K562 (cell line): ENCODE measurements around the gene KYAT1. TPM values are rescaled to one million over a fixed set of nuclear protein-coding genes. Genes with fewer than 3 reads are reported as not detected.
A peak's percentile ranks its signal among the peaks of the same experiment; 100 is the strongest.

Experiments
- ATAC-seq: fragments of 200-7000 bp; cut with Tn5 transposase; 3 replicates; pipeline ENCODE4 v1.9.1; 2020; ENCODE audit warnings: moderate library complexity
- BruUV-seq: library from RNA; stranded (reverse); fragments of 400-500 nt; replicated peaks from 2 replicates; lab custom pipeline; 2021; lab: Mats Ljungman, UMichigan
- CTCF ChIA-PET: fragments of 300-600 bp; formaldehyde crosslinking; extraction: SDS; loops from one replicate; lab custom pipeline; 2021; ENCODE audit warnings: low intra/inter-chr PET ratio; lab: Yijun Ruan, JAX
- POLR2A ChIA-PET: fragments of 300-600, 350-650 bp; sonication (Branson Sonifier 250); formaldehyde crosslinking; extraction: SDS; loops from one replicate; lab custom pipeline; 2021; ENCODE audit warnings: antibody characterized with exemption, inconsistent platforms; lab: Yijun Ruan, JAX
- DNase-seq, 4 experiments: peaks; one replicate each; pipeline versions ENCODE4 v3.0.0 to v3.0.0-alpha.2; 2011 to 2018; ENCODE audit warnings: low spot score in 3 of 4, mixed read lengths in 3 of 4; ENCODE audit errors: extremely low read depth in 1 of 4
- FAIRE-seq: peaks from 2 replicates; lab custom pipeline; 2011; peaks lifted over from hg19 to GRCh38; lab: Jason Lieb, UNC
- H2AFZ ChIP-seq: 2 replicates; pipeline ENCODE4 v1.6.0; 2011; ENCODE audit warnings: low read depth, low read length, control low read depth, inconsistent platforms
- H3K27ac ChIP-seq: fragments of 200-600 bp; 3 replicates; pipeline ENCODE4 v1.8.0; 2011; ENCODE audit warnings: low read depth, mild to moderate bottlenecking, control low read depth, inconsistent platforms, low read length, moderate library complexity, mixed read lengths; ENCODE audit errors: extremely low read depth
- H3K27me3 ChIP-seq, 2 experiments: fragments of 300-600 bp in 1 of 2; 2 replicates in 1 of 2; 3 replicates in 1 of 2; pipeline versions ENCODE4 v1.6.0 to v1.8.0; 2011; ENCODE audit warnings: inconsistent platforms in 2 of 2, low read length in 2 of 2, mild to moderate bottlenecking in 1 of 2, mixed read lengths in 1 of 2, moderate library complexity in 1 of 2; ENCODE audit not compliant: control insufficient read depth in 2 of 2, insufficient read depth in 2 of 2
- H3K36me3 ChIP-seq: fragments of 300-600 bp; 3 replicates; pipeline ENCODE4 v1.8.0; 2011; ENCODE audit warnings: mild to moderate bottlenecking, low read length, inconsistent platforms; ENCODE audit not compliant: control insufficient read depth, insufficient read depth
- H3K4me1 ChIP-seq, 2 experiments: fragments of 200-600 bp in 1 of 2; replicated peaks in 1 of 2; 2 replicates in 1 of 2; 3 replicates in 1 of 2; pipeline versions ENCODE4 v1.5.1 to v1.8.0; 2011; ENCODE audit warnings: inconsistent platforms in 2 of 2, low read length in 2 of 2, mild to moderate bottlenecking in 1 of 2, mixed read lengths in 1 of 2, moderate library complexity in 1 of 2; ENCODE audit not compliant: control insufficient read depth in 2 of 2, insufficient read depth in 2 of 2
- H3K4me2 ChIP-seq: 2 replicates; pipeline ENCODE4 v1.6.1; 2011; ENCODE audit warnings: low read length, control low read depth, inconsistent platforms, mixed read lengths; ENCODE audit not compliant: insufficient read depth
- H3K4me3 ChIP-seq: fragments of 200-600 bp; sonication (generic), shearing (Covaris generic); 2 replicates; pipeline ENCODE4 v1.5.1; 2016; ENCODE audit warnings: control low read depth, inconsistent platforms
- H3K79me2 ChIP-seq: fragments of 200-600 bp; 3 replicates; pipeline ENCODE4 v1.8.0; 2011; ENCODE audit warnings: low read length, inconsistent platforms; ENCODE audit not compliant: control insufficient read depth, insufficient read depth
- H3K9ac ChIP-seq, 2 experiments: 2 replicates each; pipeline versions ENCODE4 v1.6.0 to v1.6.1; 2011; ENCODE audit warnings: low read depth in 2 of 2, low read length in 2 of 2, control low read depth in 1 of 2, inconsistent platforms in 1 of 2, mild to moderate bottlenecking in 1 of 2, mixed read lengths in 1 of 2; ENCODE audit not compliant: insufficient read depth in 1 of 2
- H3K9me1 ChIP-seq: one replicate; pipeline ENCODE4 v1.6.0; 2011; ENCODE audit warnings: inconsistent platforms, mild to moderate bottlenecking, low read length, moderate library complexity; ENCODE audit not compliant: control insufficient read depth, insufficient read depth
- H3K9me3 ChIP-seq: replicated peaks from 2 replicates; pipeline ENCODE4 v1.5.1; 2011; ENCODE audit warnings: low read depth, low read length, inconsistent platforms; ENCODE audit not compliant: control insufficient read depth, insufficient read depth
- H4K20me1 ChIP-seq: replicated peaks from 2 replicates; pipeline ENCODE4 v1.6.1; 2011; ENCODE audit warnings: low read length, inconsistent platforms, mixed read lengths; ENCODE audit not compliant: control insufficient read depth, insufficient read depth
- CBFA2T2 ChIP-seq: fragments of 450-650 bp; conservative IDR thresholded peaks from 2 replicates; pipeline ENCODE4 v1.6.1; 2017; ENCODE audit warnings: mild to moderate bottlenecking
- CBFA2T3 ChIP-seq: fragments of 450-650 bp; IDR thresholded peaks from 2 replicates; pipeline ENCODE4 v1.6.1; 2017
- DPF2 ChIP-seq: fragments of 450-650 bp; IDR thresholded peaks from 2 replicates; pipeline ENCODE4 v1.6.1; 2016
- EHMT2 ChIP-seq: fragments of 450-650 bp; IDR thresholded peaks from 2 replicates; pipeline ENCODE4 v1.6.1; 2018; ENCODE audit warnings: antibody characterized with exemption
- HMGN3 ChIP-seq: IDR thresholded peaks from 2 replicates; pipeline ENCODE4 v1.6.1; 2011; ENCODE audit warnings: borderline replicate concordance, low read depth, mild to moderate bottlenecking, mixed read lengths, low read length; ENCODE audit not compliant: insufficient read length; ENCODE audit errors: extremely low read depth
- KDM5B ChIP-seq: fragments of 200-600 bp; sonication (generic); IDR thresholded peaks from 2 replicates; pipeline ENCODE4 v1.6.1; 2012; ENCODE audit warnings: low read depth, mild to moderate bottlenecking, moderate library complexity, low read length, control low read depth, inconsistent platforms; ENCODE audit not compliant: insufficient replicate concordance
- MTA1 ChIP-seq: fragments of 450-650 bp; IDR thresholded peaks from 2 replicates; pipeline ENCODE4 v1.6.1; 2017; ENCODE audit warnings: borderline replicate concordance
- NR2C2 ChIP-seq, 2 experiments: fragments of 200-800 bp in 1 of 2; sonication (Bioruptor generic) in 1 of 2; sonication (generic) in 1 of 2; formaldehyde crosslinking in 1 of 2; IDR thresholded peaks; 2 replicates each; pipeline versions ENCODE4 v1.6.1 to v1.8.0; 2016 to 2022; ENCODE audit warnings: mild to moderate bottlenecking in 1 of 2, missing compliant biosample characterization in 1 of 2, missing genetic modification characterization in 1 of 2, missing genetic modification reagents in 1 of 2
- PHF21A ChIP-seq: fragments of 450-650 bp; IDR thresholded peaks from 2 replicates; pipeline ENCODE4 v1.6.1; 2017; ENCODE audit warnings: low read depth, borderline replicate concordance
- RBBP5 ChIP-seq: fragments of 200-600 bp; sonication (generic); IDR thresholded peaks from 2 replicates; pipeline ENCODE4 v1.6.1; 2012; ENCODE audit warnings: borderline replicate concordance, mild to moderate bottlenecking, low read length, control low read depth, inconsistent platforms; ENCODE audit not compliant: insufficient read depth, poor library complexity, severe bottlenecking
- SMARCE1 ChIP-seq: fragments of 450-650 bp; IDR thresholded peaks from 2 replicates; pipeline ENCODE4 v1.7.1; 2016; ENCODE audit warnings: mild to moderate bottlenecking
- SMC3 ChIP-seq: conservative IDR thresholded peaks from 2 replicates; pipeline ENCODE4 v1.6.1; 2011; ENCODE audit warnings: low read depth, low read length, improper control_type of control experiment; ENCODE audit not compliant: insufficient read depth
- TBL1XR1 ChIP-seq, 2 experiments: IDR thresholded peaks; 2 replicates each; pipeline ENCODE4 v1.6.1; 2012; ENCODE audit warnings: improper control_type of control experiment in 2 of 2, low read length in 2 of 2, mild to moderate bottlenecking in 1 of 2
- ZC3H4 ChIP-seq: sonication (generic); formaldehyde crosslinking; IDR thresholded peaks from 2 replicates; pipeline ENCODE4 v1.9.0; 2021; ENCODE audit warnings: missing genetic modification reagents, borderline replicate concordance
- ZNF23 ChIP-seq: fragments of 250-450 bp; sonication (Bioruptor Pico); IDR thresholded peaks from 2 replicates; pipeline ENCODE4 v1.4.0; 2020; ENCODE audit warnings: mild to moderate bottlenecking
- ZNF324 ChIP-seq: fragments of 250-450 bp; sonication (Bioruptor Pico); IDR thresholded peaks from 2 replicates; pipeline ENCODE4 v1.4.0; 2020; ENCODE audit warnings: mild to moderate bottlenecking
- ZNF408 ChIP-seq: fragments of 250-450 bp; sonication (Bioruptor Pico); IDR thresholded peaks from 2 replicates; pipeline ENCODE4 v1.4.0; 2020; ENCODE audit warnings: low read depth, mild to moderate bottlenecking, moderate library complexity
- ZNF668 ChIP-seq: fragments of 250-450 bp; sonication (Bioruptor Pico); IDR thresholded peaks from 2 replicates; pipeline ENCODE4 v1.8.0; 2022; ENCODE audit warnings: mild to moderate bottlenecking, inconsistent platforms
- WGBS: fragments of 100-300 bp; shearing (Covaris generic); methylation state at CpG from one replicate; pipeline ENCODE4 v1.1.6; 2016; ENCODE audit warnings: low coverage, mixed read lengths; ENCODE audit not compliant: insufficient coverage; ENCODE audit errors: missing lambda C conversion rate; 5-methylcytosine and 5-hydroxymethylcytosine counted together
- in situ Hi-C: fragments of 300-500 bp; cut with MboI; formaldehyde crosslinking; loops from 4 replicates; pipeline ENCODE4 v1.15.0; 2018; ENCODE audit warnings: inconsistent platforms, mixed read lengths
- intact Hi-C: fragments of 100-400 bp; cut with micrococcal nuclease; formaldehyde crosslinking; loops from 2 replicates; pipeline ENCODE4 v1.14.2; 2022
- polyA plus RNA-seq, 8 experiments: library from polyadenylated mRNA; depleted of rRNA in 4 of 8; stranded (reverse) in 5 of 8; unstranded in 3 of 8; fragments of >200 nt; fragmentation: Nextera tagmentation in 2 of 8; fragmentation: Illumina TruSeq in 1 of 8; extraction: Ambion mirVana in 2 of 8; extraction: Trizol in 1 of 8; gene quantifications; 2 replicates each; pipeline versions ENCODE4 v1.2.1 to v1.2.3, GENCODE V29; 2011 to 2014; ENCODE audit warnings: inconsistent platforms in 1 of 8, missing spikeins in 1 of 8
- total RNA-seq, 7 experiments: library from RNA; depleted of rRNA in 6 of 7; stranded (reverse); fragments of >200 nt in 6 of 7; fragmentation: Illumina TruSeq in 2 of 7; extraction: Trizol in 2 of 7; gene quantifications; 2 replicates each; pipeline versions ENCODE4 v1.2.1 to v1.2.3, GENCODE V29; 2011 to 2021; ENCODE audit warnings: low replicate concordance in 1 of 7
- TF ChIP-seq, protein P1 (sequence below), 3 experiments: fragments of 200-800 bp in 1 of 3; sonication (Bioruptor generic) in 1 of 3; sonication (generic) in 1 of 3; formaldehyde crosslinking in 1 of 3; IDR thresholded peaks; 2 replicates each; pipeline versions ENCODE4 v1.6.1 to v1.8.0; 2016 to 2022; ENCODE audit warnings: mild to moderate bottlenecking in 2 of 3, missing compliant biosample characterization in 2 of 3, missing genetic modification characterization in 2 of 3, missing genetic modification reagents in 1 of 3
- TF ChIP-seq, protein P2 (sequence below): sonication (generic); formaldehyde crosslinking; IDR thresholded peaks from 2 replicates; pipeline ENCODE4 v1.8.0; 2022; ENCODE audit warnings: mild to moderate bottlenecking, missing genetic modification reagents

Gene KYAT1
- total and polyA plus RNA-seq, 9 of the 15 experiments (the other 6 are each of a cell fraction or from before 2014, with no cell fraction given): 6.4 to 16.8 (median 11.1) TPM

DNA sequence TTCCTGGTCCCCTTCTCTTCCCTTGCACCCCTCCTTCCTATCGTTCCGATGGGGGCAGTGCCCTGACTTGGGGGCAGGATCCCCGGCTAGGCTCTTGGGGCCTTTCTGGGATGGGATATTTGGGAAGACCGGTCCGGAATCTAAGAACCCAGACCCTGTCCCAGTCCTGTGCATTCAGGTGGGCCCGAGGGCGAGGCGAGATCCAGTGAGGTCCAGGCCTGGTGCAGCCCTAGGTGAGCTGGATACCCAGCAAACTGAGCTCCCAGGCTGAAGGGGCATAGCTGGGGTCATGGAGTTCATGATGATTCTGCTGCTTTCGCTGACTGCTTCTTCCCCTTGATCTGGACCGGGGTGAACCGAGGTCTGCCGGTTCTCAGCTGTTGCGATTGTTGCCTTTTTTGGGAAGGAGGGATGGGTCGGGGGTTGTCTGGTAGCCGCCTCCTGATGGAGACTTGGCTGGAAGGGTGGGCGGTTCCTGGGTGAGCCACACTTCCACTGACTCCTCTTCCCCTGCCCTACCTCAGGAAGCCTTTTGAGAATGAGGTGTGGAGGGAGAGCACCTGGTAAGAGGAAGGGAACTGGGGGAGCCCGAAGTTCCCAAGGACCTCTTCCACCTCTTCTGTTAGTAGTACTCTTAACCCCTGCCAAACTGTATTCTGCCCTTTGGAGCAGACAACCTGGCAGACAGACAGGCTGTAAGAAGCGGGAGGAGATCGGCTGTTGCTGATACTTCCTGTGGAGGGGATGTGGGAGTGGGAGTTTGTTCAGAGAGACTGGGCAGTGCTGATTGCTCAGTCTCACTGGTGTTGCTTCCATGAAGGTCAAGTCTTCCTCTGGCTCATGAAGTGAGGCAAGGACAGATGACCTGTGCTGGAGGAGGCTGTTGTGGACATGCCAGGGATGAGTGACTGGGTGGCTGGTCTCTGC is 1.2 kb upstream of the KYAT1 start:
- Histone ChIP-seq H3K9me3 (no peaks in the 10 kb centered on the region), H4K20me1 (no peaks in the 10 kb centered on the region; the same call in 1 of the 2 replicates), H3K4me2 (peak overlapping the region; percentile 95), H3K27me3 (no peaks in the 10 kb centered on the region), H3K27ac (peak overlapping the region; percentile 84), H3K9ac (peak overlapping the region; percentile 95 to 98), H3K4me3 (peak overlapping the region; percentile 95), H3K79me2 (peaks cover 61% of the 10 kb centered on the region), H2AFZ (peak overlapping the region; percentile 73; the same call in 1 of the 2 replicates), H3K36me3 (peaks cover 31% of the 10 kb centered on the region; the same call in 2 of the 3 replicates), H3K9me1 (peaks cover 7% of the 10 kb centered on the region), H3K4me1 (peaks cover 28 to 38% of the 10 kb centered on the region in 2 experiments)
- ATAC-seq: peak; percentile 4
- intact Hi-C loops: no loop called here
- FAIRE-seq: peak; percentile 90
- WGBS: 1% methylated on average over 17 of the region's 19 CpGs
- DNase-seq: peak; percentile 31 to 66 (median 51)
- CTCF ChIA-PET: no interaction called here
- in situ Hi-C loops: no loop called here
- TSS peak; percentile 35 for BruUV-seq
- POLR2A ChIA-PET: interaction anchor here (0.6 to 1.6 kb wide), 5 partner anchors 12 to 200 kb away, joined by 3 to 5 read pairs (median 3); no protein-coding TSS in a partner anchor
- TF ChIP-seq ZNF408 (CRISPR knock-in tag) (no peak), RBBP5 (no peak), SMC3 (no peak), ZNF668 (no peak), CBFA2T2 (peak; percentile 57), KDM5B (no peak), ZC3H4 (no peak), HMGN3 (no peak), TBL1XR1 (IDR thresholded peaks at IDR 0.05; ENCODE audit: low read length in 2 of 2) (0 out of 4 replicates have a peak, but pooled peaks of 1 of the 2 experiments have one; percentile 37), SMARCE1 (0 out of 2 replicates have a peak, but pooled peaks have one; percentile 26), MTA1 (no peak), EHMT2 (no peak), PHF21A (no peak), ZNF324 (no peak), NR2C2 (CRISPR knock-in tag; IDR thresholded peaks at IDR 0.05) (no peak), NR2C2 (tag; IDR thresholded peaks at IDR 0.05) (no peak; the same call in 1 of the 2 replicates), CBFA2T3 (peak; percentile 75), DPF2 (no peak), ZNF23 (no peak)
- TF ChIP-seq, protein P1, sequence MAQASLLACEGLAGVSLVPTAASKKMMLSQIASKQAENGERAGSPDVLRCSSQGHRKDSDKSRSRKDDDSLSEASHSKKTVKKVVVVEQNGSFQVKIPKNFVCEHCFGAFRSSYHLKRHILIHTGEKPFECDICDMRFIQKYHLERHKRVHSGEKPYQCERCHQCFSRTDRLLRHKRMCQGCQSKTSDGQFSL (CRISPR knock-in tag; IDR thresholded peaks at IDR 0.05): no peak
- TF ChIP-seq, protein P1 (tag; IDR thresholded peaks at IDR 0.05): peak in 1 of 2 experiments; percentile 2; a peak in 1 of 4 replicates
- TF ChIP-seq, protein P2, sequence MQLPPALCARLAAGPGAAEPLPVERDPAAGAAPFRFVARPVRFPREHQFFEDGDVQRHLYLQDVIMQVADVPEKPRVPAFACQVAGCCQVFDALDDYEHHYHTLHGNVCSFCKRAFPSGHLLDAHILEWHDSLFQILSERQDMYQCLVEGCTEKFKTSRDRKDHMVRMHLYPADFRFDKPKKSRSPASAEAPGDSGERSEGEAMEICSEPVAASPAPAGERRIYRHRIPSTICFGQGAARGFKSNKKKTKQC (CRISPR knock-in tag): 0 out of 2 replicates have a peak, but pooled peaks have one; percentile 15
